ELR (cell line): ENCODE data around the gene NUP43.
"Not testable (repeated sequence)": the region's sequence is repeated elsewhere in the genome, so short reads cannot be mapped to it uniquely, and the experiment has no call there.

ENCODE experiments used
- DNase-seq: peaks from one replicate; pipeline ENCODE4 v3.0.0-alpha.2; 2015; ENCODE audit warnings: low read depth

The NUP43 gene

GRCh38 chr6:149746147-149746946 lies at the start of gene NUP43:
TSS of gene NUP43 (minus strand) at chr6:149746529. CDS start at chr6:149746495, 34 bp downstream.
- DNase-seq: peak; percentile 98

- DNase-seq: no peak
Measured at GRCh38 chr6:149783551-149783950, 37.2 kb upstream of the NUP43 start.

GRCh38 chr6:149782337-149782736 lies 36.0 kb upstream of the NUP43 start:
- no peak for DNase-seq

- no peak for DNase-seq
Measured at GRCh38 chr6:149781715-149782114, 35.4 kb upstream of the NUP43 start.

- no peak for DNase-seq
Measured at GRCh38 chr6:149779644-149779963, 33.3 kb upstream of the NUP43 start.

GRCh38 chr6:149777624-149778023 lies 31.3 kb upstream of the NUP43 start:
- DNase-seq: no peak

- DNase-seq: no peak
Measured at GRCh38 chr6:149771925-149772324, 25.6 kb upstream of the NUP43 start.

GRCh38 chr6:149771185-149771584 lies 24.9 kb upstream of the NUP43 start:
- DNase-seq: no peak

- DNase-seq: no peak
Measured at GRCh38 chr6:149769676-149770075, 23.3 kb upstream of the NUP43 start.

GRCh38 chr6:149766156-149766769 lies 19.9 kb upstream of the NUP43 start:
- DNase-seq: peak; percentile 26

- no peak for DNase-seq
Measured at GRCh38 chr6:149763866-149764265, 17.5 kb upstream of the NUP43 start.

GRCh38 chr6:149761438-149761837 lies 15.1 kb upstream of the NUP43 start:
- no peak for DNase-seq

- DNase-seq: no peak
Measured at GRCh38 chr6:149756261-149756636, 9.9 kb upstream of the NUP43 start.

GRCh38 chr6:149755300-149756260 lies 9.3 kb upstream of the NUP43 start:
- DNase-seq: no peak

- no peak for DNase-seq
Measured at GRCh38 chr6:149754548-149754947, 8.2 kb upstream of the NUP43 start.

- not testable (repeated sequence) for DNase-seq
Measured at GRCh38 chr6:149753374-149753637, 7.0 kb upstream of the NUP43 start.

GRCh38 chr6:149752600-149753373 lies 6.5 kb upstream of the NUP43 start:
- no peak for DNase-seq

- DNase-seq: not testable (repeated sequence)
Measured at GRCh38 chr6:149751920-149752319, 5.6 kb upstream of the NUP43 start.

- no peak for DNase-seq
Measured at GRCh38 chr6:149751239-149751638, 4.9 kb upstream of the NUP43 start.

- DNase-seq: peak; percentile 72
Measured at GRCh38 chr6:149750136-149750609, 3.8 kb upstream of the NUP43 start.

- peak; percentile 95 for DNase-seq
Measured at GRCh38 chr6:149749594-149750135, 3.3 kb upstream of the NUP43 start, which contains the start of gene PCMT1. TSS of gene PCMT1 (plus strand) at chr6:149749741. CDS start at chr6:149749902, 161 bp downstream.
